ENCODE results near the gene ROS1. TPM values are rescaled to one million over a fixed set of nuclear protein-coding genes. Genes with fewer than 3 reads are reported as not detected.
"Not testable (repeated sequence)": the region's sequence is repeated elsewhere in the genome, so short reads cannot be mapped to it uniquely, and the experiment has no call there.

Gene ROS1
- polyA plus RNA-seq (2011; rRNA removed) (not detected in 2 replicates), polyA minus RNA-seq (2011; rRNA and poly(A)+ RNA removed) (not detected in 2 replicates)

GRCh38 chr6:117425431-117426153 is at the start of gene ROS1:
Gene ROS1, minus strand, starts transcription at chr6:117425942. Its CDS starts 286 bp downstream, at chr6:117425656.
- no peak within 1 kb of the TSS for H3K27ac ChIP-seq (ENCODE audit: low read depth, low read length)
- no peak for DNase-seq (ENCODE audit: low read depth, low spot score)
- no peaks in the 10 kb centered on the region for H3K9me3 ChIP-seq (ENCODE audit: control insufficient read depth, insufficient read depth, low read length)
- TF ChIP-seq CTCF (IDR thresholded peaks at IDR 0.05; ENCODE audit: low read depth, low read length) = no peak
- H3K27me3 ChIP-seq (ENCODE audit: control insufficient read depth, insufficient read depth, low read length) = no peaks in the 10 kb centered on the region
- ChIA-PET CTCF (interaction anchor here (1.0 kb wide), 2 partner anchors 23 to 24 kb away, joined by 4 read pairs; no protein-coding TSS in a partner anchor), POLR2A (no interaction called here)
- H3K4me3 ChIP-seq (ENCODE audit: low read depth, low read length) = no peak within 1 kb of the TSS

- Histone ChIP-seq H3K27me3 (ENCODE audit: control insufficient read depth, insufficient read depth, low read length) (no peaks in the 10 kb centered on the region), H3K27ac (ENCODE audit: low read depth, low read length) (no peak overlapping the region), H3K4me3 (ENCODE audit: low read depth, low read length) (no peak overlapping the region), H3K9me3 (ENCODE audit: control insufficient read depth, insufficient read depth, low read length) (no peaks in the 10 kb centered on the region)
- POLR2A ChIA-PET = no interaction called here
- CTCF ChIA-PET = no interaction called here
- no peak for DNase-seq (ENCODE audit: low read depth, low spot score)
- TF ChIP-seq CTCF (IDR thresholded peaks at IDR 0.05; ENCODE audit: low read depth, low read length) = no peak
Measured at GRCh38 chr6:117473401-117473800, 47.7 kb upstream of the ROS1 start.

- CTCF ChIA-PET = interaction anchor here (1.3 kb wide), 1 partner anchor 23 kb away, joined by 8 read pairs; no protein-coding TSS in a partner anchor
- H3K27ac ChIP-seq (ENCODE audit: low read depth, low read length) = no peak overlapping the region
Measured at GRCh38 chr6:117472667-117473066, 46.9 kb upstream of the ROS1 start.

GRCh38 chr6:117469791-117470190 is 44.0 kb upstream of the ROS1 start:
- TF ChIP-seq CTCF (IDR thresholded peaks at IDR 0.05; ENCODE audit: low read depth, low read length) = no peak
- Histone ChIP-seq H3K27ac (ENCODE audit: low read depth, low read length) (no peak overlapping the region), H3K4me3 (ENCODE audit: low read depth, low read length) (no peak overlapping the region), H3K27me3 (ENCODE audit: control insufficient read depth, insufficient read depth, low read length) (no peaks in the 10 kb centered on the region), H3K9me3 (ENCODE audit: control insufficient read depth, insufficient read depth, low read length) (no peaks in the 10 kb centered on the region)
- DNase-seq (ENCODE audit: low read depth, low spot score) = no peak
- ChIA-PET POLR2A (no interaction called here), CTCF (no interaction called here)

More at GRCh38 chr6:117472667-117473066, 46.9 kb upstream of the ROS1 start:
- no peak for TF ChIP-seq CTCF (IDR thresholded peaks at IDR 0.05; ENCODE audit: low read depth, low read length)
- H3K27me3 ChIP-seq (ENCODE audit: control insufficient read depth, insufficient read depth, low read length) = no peaks in the 10 kb centered on the region
- H3K4me3 ChIP-seq (ENCODE audit: low read depth, low read length) = no peak overlapping the region
- POLR2A ChIA-PET = interaction anchor here (1.0 kb wide), 1 partner anchor 130 kb away, joined by 3 read pairs; the partner anchor contains the start of gene GOPC
- H3K9me3 ChIP-seq (ENCODE audit: control insufficient read depth, insufficient read depth, low read length) = no peaks in the 10 kb centered on the region
- DNase-seq (ENCODE audit: low read depth, low spot score) = no peak

- TF ChIP-seq CTCF (IDR thresholded peaks at IDR 0.05; ENCODE audit: low read depth, low read length) = no peak
- Histone ChIP-seq H3K9me3 (ENCODE audit: control insufficient read depth, insufficient read depth, low read length) (no peaks in the 10 kb centered on the region), H3K4me3 (ENCODE audit: low read depth, low read length) (no peak overlapping the region), H3K27me3 (ENCODE audit: control insufficient read depth, insufficient read depth, low read length) (no peaks in the 10 kb centered on the region), H3K27ac (ENCODE audit: low read depth, low read length) (no peak overlapping the region)
- CTCF ChIA-PET = interaction anchor here (0.6 to 1.2 kb wide), 2 partner anchors 19 to 21 kb away, joined by 3 to 6 read pairs; no protein-coding TSS in a partner anchor
- no peak for DNase-seq (ENCODE audit: low read depth, low spot score)
- POLR2A ChIA-PET = no interaction called here
Measured at GRCh38 chr6:117469356-117469755, 43.6 kb upstream of the ROS1 start.

GRCh38 chr6:117468527-117468926 is 42.8 kb upstream of the ROS1 start:
- DNase-seq (ENCODE audit: low read depth, low spot score); H3K27me3 ChIP-seq (ENCODE audit: control insufficient read depth, insufficient read depth, low read length); H3K4me3 ChIP-seq (ENCODE audit: low read depth, low read length); H3K9me3 ChIP-seq (ENCODE audit: control insufficient read depth, insufficient read depth, low read length); POLR2A ChIA-PET; H3K27ac ChIP-seq (ENCODE audit: low read depth, low read length): not testable (repeated sequence)
- CTCF ChIA-PET = interaction anchor here (0.6 to 1.2 kb wide), 3 partner anchors 19 to 308 kb away, joined by 3 to 6 read pairs (median 4); no protein-coding TSS in a partner anchor

All from AG04450 (cell line).